ENCODE data around the gene PRR33. TPM values are rescaled to one million over a fixed set of nuclear protein-coding genes. Genes with fewer than 3 reads are reported as not detected.

The PRR33 gene
- polyA plus RNA-seq, 2 of the 4 experiments (the other 2 are of a cell fraction), result not detected

GRCh38 chr11:1928470-1928890, 36.8 kb upstream of the PRR33 start (continued):
- no peak for TF ChIP-seq GATA3 (IDR thresholded peaks at IDR 0.05; ENCODE audit: borderline replicate concordance)
- TF ChIP-seq TFCP2L1 (CRISPR knock-in tag; IDR thresholded peaks at IDR 0.05), result no peak
- TF ChIP-seq ELK1 (IDR thresholded peaks at IDR 0.05; ENCODE audit: low read depth, low read length), result no peak
- no peak for TF ChIP-seq EHMT2 (IDR thresholded peaks at IDR 0.05; ENCODE audit: low read depth)
- TF ChIP-seq NR3C1 (IDR thresholded peaks at IDR 0.05), result no peak
- no peak for TF ChIP-seq EHF (CRISPR knock-in tag; IDR thresholded peaks at IDR 0.05)

- H3K27ac ChIP-seq, result no peak overlapping the region
- no peaks in the 10 kb centered on the region for H3K9me3 ChIP-seq
- POLR2A ChIA-PET, result no interaction called here
- DNase-seq (ENCODE audit: low read depth in 1 of 2, low spot score in 1 of 2), result no peak
- 86% methylated on average over 11 of the region's 20 CpGs for WGBS (ENCODE audit: missing lambda C conversion rate)
- no peak overlapping the region for H3K4me3 ChIP-seq
- no peak for TF ChIP-seq JUNB (IDR thresholded peaks at IDR 0.05)
- no peak for TF ChIP-seq CEBPB (IDR thresholded peaks at IDR 0.05)
- CTCF ChIA-PET, result interaction anchor here (1.0 kb wide), 1 partner anchor 275 kb away, joined by 3 read pairs; no protein-coding TSS in a partner anchor
- no peak for FAIRE-seq
- ATAC-seq, result no peak
- no peaks in the 10 kb centered on the region for H3K4me1 ChIP-seq
- H3K4me2 ChIP-seq, result no peak overlapping the region
Observed at GRCh38 chr11:1927848-1928469, 36.3 kb upstream of the PRR33 start.

- DNase-seq (ENCODE audit: low read depth in 1 of 2, low spot score in 1 of 2) (no peak), FAIRE-seq (no peak), ATAC-seq (no peak)
- H3K4me1 ChIP-seq, result no peaks in the 10 kb centered on the region
- no peak overlapping the region for H3K4me2 ChIP-seq
- ChIA-PET CTCF (interaction anchor here (1.0 kb wide), 1 partner anchor 274 kb away, joined by 3 read pairs; no protein-coding TSS in a partner anchor), POLR2A (no interaction called here)
- no peak overlapping the region for H3K27ac ChIP-seq
- TF ChIP-seq TFCP2L1 (CRISPR knock-in tag; IDR thresholded peaks at IDR 0.05), result no peak
- no peak for TF ChIP-seq HOXB5 (CRISPR knock-in tag; IDR thresholded peaks at IDR 0.05)
- TF ChIP-seq GATA3 (IDR thresholded peaks at IDR 0.05; ENCODE audit: borderline replicate concordance), result no peak
- no peak for TF ChIP-seq NFE2L2 (conservative IDR thresholded peaks at IDR 0.05; ENCODE audit: low read length)
- no peak for TF ChIP-seq USF2 (IDR thresholded peaks at IDR 0.05)
- no peak for TF ChIP-seq E2F6 (IDR thresholded peaks at IDR 0.05; ENCODE audit: borderline replicate concordance, low read depth)
- TF ChIP-seq CBX2 (IDR thresholded peaks at IDR 0.05; ENCODE audit: borderline replicate concordance, low read depth), result no peak
- no peak for TF ChIP-seq RCOR1 (IDR thresholded peaks at IDR 0.05; ENCODE audit: low read depth, low read length)
- TF ChIP-seq ZSCAN20 (CRISPR knock-in tag; IDR thresholded peaks at IDR 0.05), result no peak
- TF ChIP-seq HDAC2 (IDR thresholded peaks at IDR 0.05), result no peak
- no peak for TF ChIP-seq HEYL (CRISPR knock-in tag; IDR thresholded peaks at IDR 0.05)
- TF ChIP-seq ESRRA (IDR thresholded peaks at IDR 0.05; ENCODE audit: borderline replicate concordance, low read length), result no peak
- no peak for TF ChIP-seq ZC3H11A (IDR thresholded peaks at IDR 0.05)
- TF ChIP-seq JUN (IDR thresholded peaks at IDR 0.05), result no peak
- TF ChIP-seq CBX8 (IDR thresholded peaks at IDR 0.05), result no peak
- no peak for TF ChIP-seq POLR2AphosphoS2 (conservative IDR thresholded peaks at IDR 0.05; ENCODE audit: low read length)
- TF ChIP-seq MAZ (IDR thresholded peaks at IDR 0.05; ENCODE audit: borderline replicate concordance, low read depth, low read length), result no peak
- 76% methylated on average over 23 of the region's 28 CpGs for WGBS (ENCODE audit: missing lambda C conversion rate)
- no peak overlapping the region for H3K4me3 ChIP-seq
- H3K9me3 ChIP-seq, result no peaks in the 10 kb centered on the region
Observed at GRCh38 chr11:1927026-1927847, 35.5 kb upstream of the PRR33 start.

Measured in A549 (cell line).